Stomach (tissue), 19 donors: ENCODE data around the gene ZDHHC3. TPM values are rescaled to one million over a fixed set of nuclear protein-coding genes. Genes with fewer than 3 reads are reported as not detected.

Experiments used
- DNase-seq, 2 donors: peaks; one replicate each; pipeline versions ENCODE4 v3.0.0 to v3.0.0-alpha.2; 2013 to 2019
- H3K27ac ChIP-seq, 5 donors: fragments of 200-600 bp in 4 of 5; sonication (generic) in 4 of 5; one replicate each; pipeline ENCODE4 v1.5.1; 2013 to 2019; ENCODE audit warnings: mild to moderate bottlenecking in 1 of 5, moderate library complexity in 1 of 5
- H3K27me3 ChIP-seq, 3 donors: fragments of 200-600 bp; sonication (generic); one replicate each; pipeline ENCODE4 v1.5.1; 2017 to 2019; ENCODE audit warnings: mixed run types in 1 of 3
- H3K36me3 ChIP-seq, 4 donors: fragments of 200-600 bp; sonication (generic); 1 replicate in 3 of 4; 2 replicates in 1 of 4; pipeline ENCODE4 v1.5.1; 2016 to 2019
- H3K4me1 ChIP-seq, 4 donors: fragments of 200-600 bp; sonication (generic); one replicate each; pipeline ENCODE4 v1.5.1; 2016 to 2019
- H3K4me3 ChIP-seq, 4 donors: fragments of 200-600 bp; sonication (generic) in 3 of 4; one replicate each; pipeline ENCODE4 v1.5.1; 2016 to 2019; ENCODE audit warnings: mild to moderate bottlenecking in 1 of 4
- H3K9me3 ChIP-seq, 4 donors: fragments of 200-600 bp; sonication (generic); one replicate each; pipeline ENCODE4 v1.5.1; 2016 to 2019
- EP300 ChIP-seq: sonication (generic); formaldehyde crosslinking; IDR thresholded peaks from one replicate; pipeline ENCODE4 v1.6.1; 2017; ENCODE audit warnings: antibody characterized with exemption
- POLR2A ChIP-seq, 4 donors: fragments of 450-650 bp; IDR thresholded peaks; one replicate each; pipeline ENCODE4 v1.6.1; 2016; ENCODE audit warnings: antibody characterized with exemption in 4 of 4, control low read depth in 2 of 4, mild to moderate bottlenecking in 1 of 4, moderate library complexity in 1 of 4
- POLR2AphosphoS5 ChIP-seq, 3 donors: sonication (generic); formaldehyde crosslinking; IDR thresholded peaks; one replicate each; pipeline ENCODE4 v1.6.1; 2016; ENCODE audit warnings: antibody characterized with exemption in 3 of 3
- WGBS, 5 donors: extraction: QIAGEN DNeasy Blood & Tissue Kit in 3 of 5; methylation state at CpG; one replicate each; pipeline versions ENCODE4 v1.1.5 to v1.1.7; 2013 to 2018; 5-methylcytosine and 5-hydroxymethylcytosine counted together
- intact Hi-C: fragments of 100-400 bp; cut with DNase I; formaldehyde crosslinking; loops from one replicate; pipeline ENCODE4 v1.15.1; 2023; ENCODE audit warnings: low total_unique reads
- long read RNA-seq, 10 donors: transcript quantifications; one replicate each; lab custom pipeline, GENCODE V29; 2026
- polyA plus RNA-seq, 3 donors: library from polyadenylated mRNA; stranded (reverse); fragments of 200-250 nt; gene quantifications; one replicate each; pipeline ENCODE4 v1.2.3, GENCODE V29; 2013
- total RNA-seq, 5 donors: library from RNA; depleted of rRNA; stranded (reverse); fragments of >200 nt; gene quantifications; one replicate each; pipeline versions ENCODE4 v1.1.0 to v1.2.3, GENCODE V29; 2014 to 2016
- TF ChIP-seq, protein P1 (sequence below), 7 experiments: fragments of 450-650 bp in 4 of 7; fragments of 200-600 bp in 3 of 7; sonication (generic) in 3 of 7; IDR thresholded peaks; one replicate each; pipeline ENCODE4 v1.5.1; 2016 to 2019; ENCODE audit warnings: antibody characterized with exemption in 7 of 7, control low read depth in 2 of 7, mild to moderate bottlenecking in 1 of 7
- donor health status: healthy with polysubstance abuse.
- donor health status: Bipolar disorder and iron deficiency.
- donor health status: healthy.

ZDHHC3 gene, protein sequence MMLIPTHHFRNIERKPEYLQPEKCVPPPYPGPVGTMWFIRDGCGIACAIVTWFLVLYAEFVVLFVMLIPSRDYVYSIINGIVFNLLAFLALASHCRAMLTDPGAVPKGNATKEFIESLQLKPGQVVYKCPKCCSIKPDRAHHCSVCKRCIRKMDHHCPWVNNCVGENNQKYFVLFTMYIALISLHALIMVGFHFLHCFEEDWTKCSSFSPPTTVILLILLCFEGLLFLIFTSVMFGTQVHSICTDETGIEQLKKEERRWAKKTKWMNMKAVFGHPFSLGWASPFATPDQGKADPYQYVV
- total RNA-seq (100 to 1,000 TPM in 1 of 5 donors, 10 to 100 TPM in 4; 77.2 to 140 (median 78.8) TPM), polyA plus RNA-seq (10 to 100 TPM; 29.8 to 60.2 (median 33.7) TPM)
- long read RNA-seq, donor 1, transcript ZDHHC3-205 (7 exons, 2,687 nt): major isoform, 5 of 17 reads
- long read RNA-seq, donor 1, partial matches to known transcripts: 5 of 17 reads
- long read RNA-seq, donor 1, other reads (novel, unspliced or antisense): 6 of 17 reads
- long read RNA-seq, donor 2, transcript ZDHHC3-205 (7 exons, 2,687 nt): major isoform, 6 of 6 reads
- long read RNA-seq, donor 2, partial matches to known transcripts: 0 of 6 reads
- long read RNA-seq, donor 2, other reads (novel, unspliced or antisense): 0 of 6 reads
- long read RNA-seq, donor 3, partial matches to known transcripts: 0 of 3 reads
- long read RNA-seq, donor 3, other reads (novel, unspliced or antisense): 0 of 3 reads
- long read RNA-seq, donor 4, partial matches to known transcripts: 0 of 1 reads
- long read RNA-seq, donor 4, other reads (novel, unspliced or antisense): 0 of 1 reads
- long read RNA-seq, donor 5, transcript ZDHHC3-205 (7 exons, 2,687 nt): major isoform, 8 of 9 reads
- long read RNA-seq, donor 5, partial matches to known transcripts: 0 of 9 reads
- long read RNA-seq, donor 5, other reads (novel, unspliced or antisense): 0 of 9 reads
- long read RNA-seq, donor 6: 0 reads
- long read RNA-seq, donor 7, transcript ZDHHC3-205 (7 exons, 2,687 nt): major isoform, 13 of 16 reads
- long read RNA-seq, donor 7, partial matches to known transcripts: 0 of 16 reads
- long read RNA-seq, donor 7, other reads (novel, unspliced or antisense): 0 of 16 reads
- long read RNA-seq, donor 8, partial matches to known transcripts: 0 of 5 reads
- long read RNA-seq, donor 8, other reads (novel, unspliced or antisense): 0 of 5 reads
- long read RNA-seq, donor 9, partial matches to known transcripts: 0 of 2 reads
- long read RNA-seq, donor 9, other reads (novel, unspliced or antisense): 0 of 2 reads
- long read RNA-seq, donor 10, partial matches to known transcripts: 0 of 4 reads
- long read RNA-seq, donor 10, other reads (novel, unspliced or antisense): 0 of 4 reads

DNA sequence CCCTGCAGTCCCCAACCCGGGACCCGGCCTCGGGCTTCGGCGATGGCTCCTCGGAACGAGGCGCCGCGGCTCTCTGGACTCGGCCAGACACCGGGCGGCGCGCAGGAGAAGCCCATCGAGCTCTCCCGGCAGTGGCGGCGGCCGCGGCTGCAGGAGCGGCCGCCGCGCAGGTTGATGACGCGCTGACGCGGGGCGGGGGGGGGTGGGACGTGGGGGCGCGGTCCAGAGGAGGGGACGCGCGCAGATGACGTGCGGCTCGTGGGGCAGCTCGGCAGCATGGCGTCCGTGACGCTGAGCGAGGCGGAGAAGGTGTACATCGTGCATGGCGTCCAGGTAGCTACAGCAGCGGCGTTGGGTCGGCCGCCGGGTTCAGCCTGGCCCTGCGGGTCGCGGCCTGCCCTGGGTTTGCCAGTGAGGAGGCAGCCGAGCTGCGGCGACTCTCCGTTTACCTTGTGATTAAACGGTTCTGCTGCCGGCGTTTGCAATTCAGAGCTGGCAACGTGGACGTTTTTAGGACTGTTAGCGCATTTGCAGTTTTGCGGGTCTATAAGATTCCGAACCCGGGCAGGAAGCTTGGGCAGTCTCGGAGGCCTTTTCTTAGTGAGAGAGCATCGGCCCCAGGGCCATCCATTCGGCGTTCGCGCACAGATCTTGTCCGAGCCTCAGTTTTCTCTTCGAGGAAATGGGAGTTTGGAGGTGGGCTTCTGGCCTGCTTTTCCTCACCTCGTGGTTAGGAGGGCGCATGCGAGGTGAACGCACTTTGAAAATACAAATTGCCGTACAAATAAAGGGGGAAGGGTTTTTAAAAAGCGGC is at the start of gene ZDHHC3, which contains the start of gene EXOSC7:
TSS of gene ZDHHC3 (minus strand) at position 173 of the 814 bp plus-strand sequence. CDS start 16,738 bp downstream, outside the sequence.
TSS of gene EXOSC7 (plus strand) at position 243 of the 814 bp plus-strand sequence. CDS start at position 277, 34 bp downstream.
- H3K4me3 ChIP-seq: peak within 1 kb of the TSS; percentile 88 to 91 (median 90)
- no peaks in the 10 kb centered on the region for H3K27me3 ChIP-seq
- intact Hi-C loops: no loop called here
- peak; percentile 90 to 97 for DNase-seq
- TF ChIP-seq POLR2AphosphoS5 (IDR thresholded peaks at IDR 0.05) (peak; percentile 62 to 88 (median 85)), POLR2A (IDR thresholded peaks at IDR 0.05) (no peak), EP300 (no peak)
- TF ChIP-seq, protein P1, sequence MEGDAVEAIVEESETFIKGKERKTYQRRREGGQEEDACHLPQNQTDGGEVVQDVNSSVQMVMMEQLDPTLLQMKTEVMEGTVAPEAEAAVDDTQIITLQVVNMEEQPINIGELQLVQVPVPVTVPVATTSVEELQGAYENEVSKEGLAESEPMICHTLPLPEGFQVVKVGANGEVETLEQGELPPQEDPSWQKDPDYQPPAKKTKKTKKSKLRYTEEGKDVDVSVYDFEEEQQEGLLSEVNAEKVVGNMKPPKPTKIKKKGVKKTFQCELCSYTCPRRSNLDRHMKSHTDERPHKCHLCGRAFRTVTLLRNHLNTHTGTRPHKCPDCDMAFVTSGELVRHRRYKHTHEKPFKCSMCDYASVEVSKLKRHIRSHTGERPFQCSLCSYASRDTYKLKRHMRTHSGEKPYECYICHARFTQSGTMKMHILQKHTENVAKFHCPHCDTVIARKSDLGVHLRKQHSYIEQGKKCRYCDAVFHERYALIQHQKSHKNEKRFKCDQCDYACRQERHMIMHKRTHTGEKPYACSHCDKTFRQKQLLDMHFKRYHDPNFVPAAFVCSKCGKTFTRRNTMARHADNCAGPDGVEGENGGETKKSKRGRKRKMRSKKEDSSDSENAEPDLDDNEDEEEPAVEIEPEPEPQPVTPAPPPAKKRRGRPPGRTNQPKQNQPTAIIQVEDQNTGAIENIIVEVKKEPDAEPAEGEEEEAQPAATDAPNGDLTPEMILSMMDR (IDR thresholded peaks at IDR 0.05): no peak
- peak within 1 kb of the TSS; percentile 91 to 97 (median 94) for H3K27ac ChIP-seq
- 0 to 1% (median 0%) methylated on average over 47 to 81 of the region's 82 CpGs for WGBS, 5 donors
- H3K36me3 ChIP-seq: no peaks in the 10 kb centered on the region
- H3K9me3 ChIP-seq: no peaks in the 10 kb centered on the region
- H3K4me1 ChIP-seq: peaks cover 12 to 81% (median 50%) of the 10 kb centered on the region in 4 donors

GRCh38 chr3:45024542-45025255 is 48.7 kb upstream of the ZDHHC3 start:
- intact Hi-C loops: no loop called here
- TF ChIP-seq POLR2AphosphoS5 (IDR thresholded peaks at IDR 0.05) (no peak), EP300 (no peak), POLR2A (IDR thresholded peaks at IDR 0.05) (no peak)
- TF ChIP-seq, protein P1 (IDR thresholded peaks at IDR 0.05): no peak
- 41 to 57% (median 42%) methylated on average over 6 of the region's 6 CpGs for WGBS, 5 donors
- DNase-seq: peak in 1 of 2 donors; percentile 30
- no peaks in the 10 kb centered on the region for H3K27me3 ChIP-seq
- peaks cover 17 to 46% (median 30%) of the 10 kb centered on the region in 4 donors for H3K4me1 ChIP-seq
- H3K4me3 ChIP-seq: no peak overlapping the region
- no peaks in the 10 kb centered on the region for H3K9me3 ChIP-seq
- no peaks in the 10 kb centered on the region for H3K36me3 ChIP-seq
- H3K27ac ChIP-seq: peak overlapping the region in 3 of 5 donors; percentile 59 to 62 (median 59)

DNA sequence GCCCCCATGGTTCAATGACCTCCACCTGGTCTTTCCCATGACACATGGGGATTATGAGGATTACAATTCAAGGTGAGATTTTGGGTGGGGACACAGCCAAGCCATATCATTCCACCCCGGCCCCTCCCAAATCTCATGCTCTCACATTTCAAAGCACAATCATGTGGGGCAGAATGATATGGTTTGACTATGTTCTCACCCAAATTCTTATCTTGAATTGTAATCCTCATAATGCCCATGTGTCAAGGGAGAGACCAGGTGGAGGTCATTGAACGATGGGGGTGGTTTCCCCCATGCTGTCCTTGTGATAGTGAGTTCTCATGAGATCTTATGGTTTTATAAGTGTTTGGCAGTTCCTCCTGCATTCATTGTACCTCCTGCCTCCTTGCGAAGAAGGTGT is 47.7 kb upstream of the ZDHHC3 start:
- intact Hi-C loops: no loop called here
- TF ChIP-seq EP300 (no peak), POLR2AphosphoS5 (IDR thresholded peaks at IDR 0.05) (no peak), POLR2A (IDR thresholded peaks at IDR 0.05) (no peak)
- TF ChIP-seq, protein P1 (IDR thresholded peaks at IDR 0.05): no peak
- Histone ChIP-seq H3K4me3 (no peak overlapping the region), H3K36me3 (no peaks in the 10 kb centered on the region), H3K27ac (no peak overlapping the region), H3K27me3 (no peaks in the 10 kb centered on the region), H3K9me3 (no peaks in the 10 kb centered on the region), H3K4me1 (peaks cover 17 to 40% (median 27%) of the 10 kb centered on the region in 4 donors)
- 39 to 67% (median 50%) methylated on average over 3 of the region's 3 CpGs for WGBS, 5 donors
- no peak for DNase-seq
